Right cardiac atrium (tissue), 5 donors: ENCODE results near the gene HGS. TPM values are rescaled to one million over a fixed set of nuclear protein-coding genes. Genes with fewer than 3 reads are reported as not detected.

Experiments
- ATAC-seq, 2 donors: fragments of 200-7000 bp; cut with Tn5 transposase; one replicate each; pipeline versions ENCODE4 v1.8.0 to v1.9.1; 2020; ENCODE audit warnings: moderate library complexity in 2 of 2, mild to moderate bottlenecking in 1 of 2
- DNase-seq, 3 donors: peaks; one replicate each; pipeline ENCODE4 v3.0.0-alpha.2; 2020
- H3K27ac ChIP-seq: one replicate; pipeline ENCODE4 v1.5.1; 2013; ENCODE audit warnings: mild to moderate bottlenecking, low read length, control low read depth, moderate library complexity
- H3K27me3 ChIP-seq: one replicate; pipeline ENCODE4 v1.6.1; 2013; ENCODE audit not compliant: control insufficient read depth, insufficient read depth
- H3K4me1 ChIP-seq: one replicate; pipeline ENCODE4 v1.6.1; 2013; ENCODE audit warnings: low read length; ENCODE audit not compliant: control insufficient read depth, insufficient read depth
- H3K4me3 ChIP-seq: one replicate; pipeline ENCODE4 v1.5.1; 2013; ENCODE audit warnings: low read length, control low read depth
- H3K9me3 ChIP-seq: one replicate; pipeline ENCODE4 v1.6.1; 2013; ENCODE audit warnings: low read length; ENCODE audit not compliant: control insufficient read depth
- WGBS: extraction: QIAGEN DNeasy Blood & Tissue Kit; methylation state at CpG from one replicate; pipeline ENCODE4 v1.1.7; 2013; 5-methylcytosine and 5-hydroxymethylcytosine counted together
- intact Hi-C, 4 donors: fragments of 100-400 bp; cut with DNase I; formaldehyde crosslinking; loops; one replicate each; pipeline versions ENCODE4 v1.11.0 to v1.14.0; 2022 to 2023
- long read RNA-seq, 4 donors: library from polyadenylated mRNA; unstranded; transcript quantifications; one replicate each; pipeline ENCODE4 v2.0.0, GENCODE V29; 2020 to 2021
- polyA plus RNA-seq: library from polyadenylated mRNA; stranded (reverse); fragments of 200-250 nt; gene quantifications from one replicate; pipeline ENCODE4 v1.2.3, GENCODE V29; 2013
- total RNA-seq, 4 donors: library from RNA; stranded (reverse); fragmentation: NEBNext Ultra II Directional; extraction: Animal tissue kit (Norgen Biotek cat#: 25700); gene quantifications; one replicate each; pipeline ENCODE4 v1.2.1, GENCODE V29; 2021
- donor health status: healthy with polysubstance abuse.
- donor health status: DM: no; HTN: yes; CAD: no.
- donor health status: DM: no; HTN: no; CAD: no.
- donor health status: DM: no; HTN: yes; CAD: no; lungs with severe emphysema.
- donor health status: DM: yes; HTN: yes; CAD: no.

HGS gene
- total RNA-seq (10 to 100 TPM; 42.1 to 50.3 (median 47.9) TPM), polyA plus RNA-seq (48.6 TPM)
- long read RNA-seq, donor 1, transcript HGS-201 (22 exons, 2,970 nt): major isoform, 109 of 165 reads
- long read RNA-seq, donor 1, partial matches to known transcripts: 38 of 165 reads
- long read RNA-seq, donor 1, other reads (novel, unspliced or antisense): 18 of 165 reads
- long read RNA-seq, donor 2, transcript HGS-201 (22 exons, 2,970 nt): major isoform, 76 of 123 reads
- long read RNA-seq, donor 2, partial matches to known transcripts: 27 of 123 reads
- long read RNA-seq, donor 2, other reads (novel, unspliced or antisense): 19 of 123 reads
- long read RNA-seq, donor 3, transcript HGS-201 (22 exons, 2,970 nt): major isoform, 223 of 373 reads
- long read RNA-seq, donor 3, partial matches to known transcripts: 101 of 373 reads
- long read RNA-seq, donor 3, other reads (novel, unspliced or antisense): 48 of 373 reads
- long read RNA-seq, donor 4, transcript HGS-201 (22 exons, 2,970 nt): major isoform, 72 of 104 reads
- long read RNA-seq, donor 4, partial matches to known transcripts: 21 of 104 reads
- long read RNA-seq, donor 4, other reads (novel, unspliced or antisense): 11 of 104 reads

GRCh38 chr17:81683584-81684441 lies at the start of gene HGS, which contains the start of gene ARL16:
Gene HGS, plus strand, starts transcription at chr17:81684011. Its CDS starts 56 bp downstream, at chr17:81684067.
Gene ARL16, minus strand, starts transcription at chr17:81683797. Its CDS starts 44 bp downstream, at chr17:81683753.
- H3K9me3 ChIP-seq: no peaks in the 10 kb centered on the region
- intact Hi-C loops: no loop called here
- ATAC-seq (peak; percentile 98), DNase-seq (peak; percentile 98 to 99 (median 99))
- H3K4me1 ChIP-seq: peaks cover 6% of the 10 kb centered on the region
- H3K27ac ChIP-seq: peak within 1 kb of the TSS; percentile 34
- peak within 1 kb of the TSS; percentile 97 for H3K4me3 ChIP-seq
- H3K27me3 ChIP-seq: no peaks in the 10 kb centered on the region
- under 1% methylated on average over 112 of the region's 112 CpGs for WGBS

- Histone ChIP-seq H3K27me3 (no peaks in the 10 kb centered on the region), H3K9me3 (no peaks in the 10 kb centered on the region), H3K4me3 (peak overlapping the region; percentile 88), H3K27ac (no peak overlapping the region), H3K4me1 (peaks cover 4% of the 10 kb centered on the region)
- no peak for ATAC-seq
- intact Hi-C loops: no loop called here
- DNase-seq: no peak
- WGBS: 93% methylated on average over 5 of the region's 5 CpGs
Measured at GRCh38 chr17:81635431-81635830, 48.4 kb upstream of the HGS start.

GRCh38 chr17:81635973-81636504 lies 47.8 kb upstream of the HGS start:
- ATAC-seq: no peak
- intact Hi-C loops: no loop called here
- Histone ChIP-seq H3K27ac (peak overlapping the region; percentile 88), H3K4me3 (peak overlapping the region; percentile 88), H3K27me3 (no peaks in the 10 kb centered on the region), H3K4me1 (peaks cover 4% of the 10 kb centered on the region), H3K9me3 (no peaks in the 10 kb centered on the region)
- peak in 1 of 3 donors; percentile 18 for DNase-seq
- WGBS: 34% methylated on average over 18 of the region's 18 CpGs

GRCh38 chr17:81636505-81637288 lies 47.1 kb upstream of the HGS start, which contains the start of the genes NPLOC4 and TSPAN10:
Gene NPLOC4, minus strand, starts transcription at chr17:81637112. Its CDS starts 182 bp downstream, at chr17:81636930.
Gene TSPAN10, plus strand, starts transcription at chr17:81637196. Its CDS starts 5,217 bp downstream, at chr17:81642413.
- H3K9me3 ChIP-seq: no peaks in the 10 kb centered on the region
- under 1% methylated on average over 77 of the region's 77 CpGs for WGBS
- peak within 1 kb of the TSS; percentile 88 for H3K27ac ChIP-seq
- peaks cover 4% of the 10 kb centered on the region for H3K4me1 ChIP-seq
- peak; percentile 85 to 95 (median 94) for DNase-seq
- H3K27me3 ChIP-seq: no peaks in the 10 kb centered on the region
- intact Hi-C loops: no loop called here
- peak; percentile 81 to 91 for ATAC-seq
- H3K4me3 ChIP-seq: peak within 1 kb of the TSS; percentile 88

- no peaks in the 10 kb centered on the region for H3K27me3 ChIP-seq
- H3K4me1 ChIP-seq: peaks cover 4% of the 10 kb centered on the region
- H3K4me3 ChIP-seq: no peak overlapping the region
- H3K9me3 ChIP-seq: no peaks in the 10 kb centered on the region
- DNase-seq: peak in 1 of 3 donors; percentile 1
- intact Hi-C loops: no loop called here
- 53% methylated on average over 4 of the region's 4 CpGs for WGBS
- ATAC-seq: no peak
- H3K27ac ChIP-seq: no peak overlapping the region
Measured at GRCh38 chr17:81638683-81639082, 45.1 kb upstream of the HGS start.

- intact Hi-C loops: no loop called here
- DNase-seq: peak in 1 of 3 donors; percentile 4
- ATAC-seq: no peak
- Histone ChIP-seq H3K9me3 (no peaks in the 10 kb centered on the region), H3K27me3 (no peaks in the 10 kb centered on the region), H3K4me1 (peaks cover 4% of the 10 kb centered on the region), H3K27ac (no peak overlapping the region), H3K4me3 (no peak overlapping the region)
- WGBS: 94% methylated on average over 9 of the region's 9 CpGs
Measured at GRCh38 chr17:81640011-81640410, 43.8 kb upstream of the HGS start.

- Histone ChIP-seq H3K9me3 (no peaks in the 10 kb centered on the region), H3K27ac (no peak overlapping the region), H3K4me1 (no peaks in the 10 kb centered on the region), H3K4me3 (no peak overlapping the region), H3K27me3 (no peaks in the 10 kb centered on the region)
- peak in 1 of 3 donors; percentile 44 for DNase-seq
- intact Hi-C loops: no loop called here
- ATAC-seq: peak in 1 of 2 donors; percentile 7
- 93% methylated on average over 16 of the region's 17 CpGs for WGBS
Measured at GRCh38 chr17:81641825-81642489, 41.9 kb upstream of the HGS start.

GRCh38 chr17:81644496-81644895 lies 39.3 kb upstream of the HGS start:
- Histone ChIP-seq H3K27me3 (no peaks in the 10 kb centered on the region), H3K27ac (no peak overlapping the region), H3K4me1 (no peaks in the 10 kb centered on the region), H3K9me3 (no peaks in the 10 kb centered on the region), H3K4me3 (no peak overlapping the region)
- no peak for ATAC-seq
- intact Hi-C loops: no loop called here
- no peak for DNase-seq
- WGBS: 89% methylated on average over 15 of the region's 15 CpGs

- H3K27me3 ChIP-seq: no peaks in the 10 kb centered on the region
- DNase-seq (peak in 1 of 3 donors; percentile 45), ATAC-seq (no peak)
- no peak overlapping the region for H3K27ac ChIP-seq
- H3K4me1 ChIP-seq: no peaks in the 10 kb centered on the region
- intact Hi-C loops: no loop called here
- no peak overlapping the region for H3K4me3 ChIP-seq
- WGBS: 83% methylated on average over 29 of the region's 29 CpGs
- no peaks in the 10 kb centered on the region for H3K9me3 ChIP-seq
Measured at GRCh38 chr17:81644976-81645952, 38.5 kb upstream of the HGS start.
